ENCODE measurements around the gene VGLL4. TPM values are rescaled to one million over a fixed set of nuclear protein-coding genes. Genes with fewer than 3 reads are reported as not detected.

Gene VGLL4
- total RNA-seq, 1 donor from 2014 or later: 120 TPM

DNA sequence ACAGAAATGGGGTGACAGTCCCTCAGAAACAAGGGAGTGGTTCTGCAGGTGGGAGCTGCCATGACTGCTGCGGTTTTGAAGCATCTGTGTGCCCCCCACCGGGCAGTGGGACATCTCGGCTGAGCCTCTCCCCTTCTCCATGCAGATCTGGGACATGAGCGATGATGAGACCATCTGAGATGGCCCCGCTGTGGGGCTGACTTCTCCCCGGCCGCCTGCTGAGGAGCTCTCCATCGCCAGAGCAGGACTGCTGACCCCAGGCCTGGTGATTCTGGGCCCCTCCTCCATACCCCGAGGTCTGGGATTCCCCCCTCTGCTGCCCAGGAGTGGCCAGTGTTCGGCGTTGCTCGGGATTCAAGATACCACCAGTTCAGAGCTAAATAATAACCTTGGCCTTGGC is 89.0 kb downstream of the VGLL4 start:
- TF ChIP-seq, protein P1, sequence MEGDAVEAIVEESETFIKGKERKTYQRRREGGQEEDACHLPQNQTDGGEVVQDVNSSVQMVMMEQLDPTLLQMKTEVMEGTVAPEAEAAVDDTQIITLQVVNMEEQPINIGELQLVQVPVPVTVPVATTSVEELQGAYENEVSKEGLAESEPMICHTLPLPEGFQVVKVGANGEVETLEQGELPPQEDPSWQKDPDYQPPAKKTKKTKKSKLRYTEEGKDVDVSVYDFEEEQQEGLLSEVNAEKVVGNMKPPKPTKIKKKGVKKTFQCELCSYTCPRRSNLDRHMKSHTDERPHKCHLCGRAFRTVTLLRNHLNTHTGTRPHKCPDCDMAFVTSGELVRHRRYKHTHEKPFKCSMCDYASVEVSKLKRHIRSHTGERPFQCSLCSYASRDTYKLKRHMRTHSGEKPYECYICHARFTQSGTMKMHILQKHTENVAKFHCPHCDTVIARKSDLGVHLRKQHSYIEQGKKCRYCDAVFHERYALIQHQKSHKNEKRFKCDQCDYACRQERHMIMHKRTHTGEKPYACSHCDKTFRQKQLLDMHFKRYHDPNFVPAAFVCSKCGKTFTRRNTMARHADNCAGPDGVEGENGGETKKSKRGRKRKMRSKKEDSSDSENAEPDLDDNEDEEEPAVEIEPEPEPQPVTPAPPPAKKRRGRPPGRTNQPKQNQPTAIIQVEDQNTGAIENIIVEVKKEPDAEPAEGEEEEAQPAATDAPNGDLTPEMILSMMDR (IDR thresholded peaks at IDR 0.05; ENCODE audit: unreplicated experiment): no peak
- H3K4me1 Mint-ChIP-seq (ENCODE audit: unreplicated experiment): peaks cover 45% of the 10 kb centered on the region
- no peaks in the 10 kb centered on the region for H3K9me3 Mint-ChIP-seq (ENCODE audit: unreplicated experiment)

DNA sequence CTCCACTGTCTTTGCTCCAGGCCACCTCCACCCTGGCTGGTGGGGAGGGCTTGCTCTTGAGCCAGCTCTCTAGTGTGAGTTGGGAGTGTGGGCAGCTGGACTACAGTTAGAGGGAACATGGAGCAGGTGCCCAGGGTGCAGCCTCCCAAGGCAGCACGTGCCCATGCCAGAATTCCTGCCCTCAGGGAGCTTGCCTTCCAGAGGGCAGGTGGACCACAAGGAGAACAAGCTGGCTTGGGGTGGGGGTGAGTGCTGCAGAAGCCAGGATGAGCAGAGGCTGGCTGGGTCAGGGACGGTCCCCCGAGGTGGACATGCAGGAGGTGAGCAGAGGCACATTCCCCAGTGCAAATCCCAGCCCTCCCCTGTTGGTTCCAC is 89.5 kb downstream of the VGLL4 start:
- Mint-ChIP-seq H3K9me3 (ENCODE audit: unreplicated experiment) (no peaks in the 10 kb centered on the region), H3K36me3 (ENCODE audit: low read depth, unreplicated experiment) (peaks cover 44% of the 10 kb centered on the region), H3K4me3 (ENCODE audit: unreplicated experiment) (no peak overlapping the region), H3K27ac (ENCODE audit: unreplicated experiment) (no peak overlapping the region), H3K27me3 (ENCODE audit: unreplicated experiment) (peaks cover 23% of the 10 kb centered on the region), H3K4me1 (ENCODE audit: unreplicated experiment) (peaks cover 47% of the 10 kb centered on the region)
- no peak for DNase-seq (ENCODE audit: low spot score)
- TF ChIP-seq, protein P1 (IDR thresholded peaks at IDR 0.05; ENCODE audit: unreplicated experiment): no peak

More for the DNA sequence above, 89.0 kb downstream of the VGLL4 start:
- peaks cover 45% of the 10 kb centered on the region for H3K36me3 Mint-ChIP-seq (ENCODE audit: low read depth, unreplicated experiment)
- no peak for DNase-seq (ENCODE audit: low spot score)
- H3K27me3 Mint-ChIP-seq (ENCODE audit: unreplicated experiment): peaks cover 23% of the 10 kb centered on the region
- peak overlapping the region; percentile 37 for H3K4me3 Mint-ChIP-seq (ENCODE audit: unreplicated experiment)
- H3K27ac Mint-ChIP-seq (ENCODE audit: unreplicated experiment): no peak overlapping the region

GRCh38 chr3:11553436-11554235 is 90.1 kb downstream of the VGLL4 start:
- Mint-ChIP-seq H3K9me3 (ENCODE audit: unreplicated experiment) (no peaks in the 10 kb centered on the region), H3K4me3 (ENCODE audit: unreplicated experiment) (peak overlapping the region; percentile 28)
- DNase-seq (ENCODE audit: low spot score): no peak

DNA sequence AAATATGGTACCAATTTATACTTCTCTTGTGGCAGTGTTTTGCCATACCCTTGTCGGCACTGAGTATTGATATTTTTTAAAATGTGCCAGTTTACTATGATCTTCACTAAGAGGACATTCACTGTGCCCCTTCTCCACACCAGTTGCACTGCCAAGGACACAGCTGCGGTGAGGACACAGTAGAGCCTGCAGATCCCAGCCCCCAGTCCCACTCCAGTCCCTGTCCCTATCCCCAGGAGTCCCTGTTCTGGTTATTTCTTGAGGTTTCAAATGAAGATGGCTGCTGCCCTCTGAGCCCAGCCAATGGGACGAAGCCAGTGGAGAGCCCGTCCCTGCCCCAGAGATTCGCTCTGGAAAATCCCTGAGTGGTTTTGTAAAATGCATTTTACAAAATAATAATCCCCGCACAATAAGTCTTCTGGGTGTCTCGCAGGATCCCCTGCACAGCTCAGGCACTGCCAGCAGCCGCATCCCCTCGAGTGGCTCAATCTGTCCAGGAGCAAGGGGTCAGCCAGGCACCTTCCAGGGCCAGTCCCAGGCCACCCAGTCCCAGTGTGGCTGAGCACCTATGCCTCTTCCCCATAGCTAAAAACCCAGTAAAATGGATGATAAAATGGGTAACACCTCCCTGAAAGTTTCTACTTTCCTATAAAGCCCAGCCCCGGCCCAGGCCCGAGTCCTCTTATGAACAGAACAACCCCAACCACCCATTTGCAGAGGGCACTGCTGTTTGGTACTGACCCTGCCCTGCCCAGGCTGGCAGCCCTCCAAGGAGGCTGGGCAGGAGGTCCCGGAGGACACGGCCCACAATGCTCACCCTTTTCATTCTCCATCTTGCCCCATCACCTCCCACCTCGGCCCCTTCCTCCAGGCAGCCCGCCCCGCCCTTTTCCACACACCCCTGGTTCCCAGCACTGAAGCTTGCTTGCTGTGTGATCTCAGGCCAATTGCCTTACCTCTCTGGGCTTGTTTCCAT is 91.1 kb downstream of the VGLL4 start:
- Mint-ChIP-seq H3K27ac (ENCODE audit: unreplicated experiment) (no peak overlapping the region), H3K4me1 (ENCODE audit: unreplicated experiment) (peaks cover 47% of the 10 kb centered on the region)

More at GRCh38 chr3:11553436-11554235, 90.1 kb downstream of the VGLL4 start:
- H3K27ac Mint-ChIP-seq (ENCODE audit: unreplicated experiment): no peak overlapping the region
- peaks cover 53% of the 10 kb centered on the region for H3K4me1 Mint-ChIP-seq (ENCODE audit: unreplicated experiment)
- H3K36me3 Mint-ChIP-seq (ENCODE audit: low read depth, unreplicated experiment): peaks cover 44% of the 10 kb centered on the region
- peaks cover 20% of the 10 kb centered on the region for H3K27me3 Mint-ChIP-seq (ENCODE audit: unreplicated experiment)
- TF ChIP-seq, protein P1 (IDR thresholded peaks at IDR 0.05; ENCODE audit: unreplicated experiment): no peak

More for the DNA sequence above, 91.1 kb downstream of the VGLL4 start:
- no peak for DNase-seq (ENCODE audit: low spot score)
- peak overlapping the region; percentile 28 for H3K4me3 Mint-ChIP-seq (ENCODE audit: unreplicated experiment)
- no peaks in the 10 kb centered on the region for H3K9me3 Mint-ChIP-seq (ENCODE audit: unreplicated experiment)
- H3K36me3 Mint-ChIP-seq (ENCODE audit: low read depth, unreplicated experiment): peaks cover 36% of the 10 kb centered on the region
- peaks cover 14% of the 10 kb centered on the region for H3K27me3 Mint-ChIP-seq (ENCODE audit: unreplicated experiment)
- TF ChIP-seq, protein P1 (IDR thresholded peaks at IDR 0.05; ENCODE audit: unreplicated experiment): no peak

All from endothelial cell (in vitro differentiated cells).